UCSD-AML1 (cell line): ENCODE results near the gene ADARB2.

Experiments used
- DNase-seq: peaks from one replicate; lab custom pipeline; 2025; ENCODE audit not compliant: unreplicated experiment; lab: John Stamatoyannopoulos, UW

ADARB2 gene

GRCh38 chr10:1687190-1687589 is 50.1 kb downstream of the ADARB2 start:
- no peak for DNase-seq

GRCh38 chr10:1686491-1686749 is 50.9 kb downstream of the ADARB2 start:
- DNase-seq = no peak

- no peak for DNase-seq
These were observed 51.4 kb downstream of the ADARB2 start for GRCh38 chr10:1685699-1686490.

GRCh38 chr10:1684991-1685390 is 52.3 kb downstream of the ADARB2 start:
- no peak for DNase-seq

GRCh38 chr10:1683649-1684048 is 53.7 kb downstream of the ADARB2 start:
- no peak for DNase-seq

GRCh38 chr10:1679821-1680650 is 57.3 kb downstream of the ADARB2 start:
- no peak for DNase-seq

- DNase-seq = no peak
These were observed 59.2 kb downstream of the ADARB2 start for GRCh38 chr10:1678084-1678483.

GRCh38 chr10:1677307-1677939 is 59.9 kb downstream of the ADARB2 start:
- DNase-seq = no peak

GRCh38 chr10:1674501-1674900 is 62.8 kb downstream of the ADARB2 start:
- no peak for DNase-seq

- no peak for DNase-seq
These were observed 63.6 kb downstream of the ADARB2 start for GRCh38 chr10:1673568-1674345.

- DNase-seq = no peak
These were observed 65.1 kb downstream of the ADARB2 start for GRCh38 chr10:1672001-1672781.

GRCh38 chr10:1671366-1672000 is 65.8 kb downstream of the ADARB2 start:
- DNase-seq = no peak

- no peak for DNase-seq
These were observed 66.6 kb downstream of the ADARB2 start for GRCh38 chr10:1670541-1671365.

GRCh38 chr10:1669433-1669832 is 67.9 kb downstream of the ADARB2 start:
- no peak for DNase-seq

- no peak for DNase-seq
These were observed 68.9 kb downstream of the ADARB2 start for GRCh38 chr10:1668399-1668798.

GRCh38 chr10:1667392-1667791 is 69.9 kb downstream of the ADARB2 start:
- DNase-seq = no peak

- no peak for DNase-seq
These were observed 71.2 kb downstream of the ADARB2 start for GRCh38 chr10:1666147-1666546.

GRCh38 chr10:1665681-1666080 is 71.6 kb downstream of the ADARB2 start:
- no peak for DNase-seq

GRCh38 chr10:1665021-1665661 is 72.2 kb downstream of the ADARB2 start:
- DNase-seq = no peak
